Measurements from ENCODE around the gene FEM1C. TPM values are rescaled to one million over a fixed set of nuclear protein-coding genes. Genes with fewer than 3 reads are reported as not detected.

Gene FEM1C
- total RNA-seq = 14.5 and 30.9 TPM in 2 replicates

DNA sequence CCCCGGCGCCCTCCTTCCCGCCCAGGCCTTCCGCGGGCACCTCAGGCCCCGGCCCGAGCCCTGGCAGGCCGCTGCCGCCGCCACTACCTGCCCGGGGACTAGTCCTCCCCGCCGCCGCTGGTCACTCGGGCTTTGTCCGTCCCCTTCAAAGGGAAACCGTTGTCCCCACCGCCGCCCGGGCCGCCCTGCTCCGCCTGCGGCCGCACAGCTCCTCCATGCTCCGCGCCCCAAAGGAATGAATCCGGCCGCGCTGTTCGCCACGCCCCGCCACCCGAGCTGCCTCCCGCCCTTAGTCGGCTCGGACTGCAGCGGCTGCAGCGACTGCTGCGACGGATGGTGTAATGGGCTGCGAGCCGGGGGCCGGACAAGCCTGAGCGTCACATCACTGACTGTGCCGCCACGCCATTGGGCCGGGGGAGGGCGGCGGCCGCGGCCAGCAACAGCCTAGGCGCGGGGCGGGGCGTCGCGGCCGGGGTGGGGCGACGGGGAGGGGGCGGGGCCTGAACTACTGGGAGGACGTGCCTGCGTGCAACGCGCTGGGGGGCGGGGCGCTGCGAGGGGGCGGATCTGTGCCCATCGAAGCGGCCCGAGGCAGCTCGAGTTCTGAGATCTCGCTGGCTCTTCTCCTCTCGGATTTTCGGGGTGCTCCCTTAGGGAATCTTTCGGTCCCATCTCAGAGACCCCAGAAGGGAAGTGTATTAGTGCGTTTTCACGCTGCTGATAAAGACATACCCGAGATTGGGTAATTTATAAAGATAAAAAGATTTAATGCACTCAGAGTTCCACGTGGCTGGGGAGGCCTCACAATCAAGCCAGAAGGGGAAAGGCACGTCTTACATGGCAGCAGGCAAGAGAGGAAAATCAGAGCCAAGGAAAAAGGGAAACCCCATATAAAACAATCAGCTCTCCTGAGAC is at the start of gene FEM1C:
Gene FEM1C, minus strand, starts transcription at position 340 of the 915 bp plus-strand sequence. CDS start 1,282 bp downstream, outside the sequence.

Small RNA genes within 50 kb of the gene (small RNA-seq; reads per million reads assigned to genes)
- gene AC008628.1 (not detected), gene AC008628.2 (not detected)

Other genes starting within 250 kb of the FEM1C start
- gene CCDC112, start 248.1 kb downstream of the FEM1C start, total RNA-seq = 0.39 and 0.54 TPM in 2 replicates
- gene TICAM2, start 57.7 kb upstream of the FEM1C start, total RNA-seq = 2.4 and 3.3 TPM in 2 replicates
- gene TMED7, start 81.3 kb upstream of the FEM1C start, total RNA-seq = 82.1 and 209 TPM in 2 replicates